ENCODE data around the gene COX19.

The COX19 gene

DNA sequence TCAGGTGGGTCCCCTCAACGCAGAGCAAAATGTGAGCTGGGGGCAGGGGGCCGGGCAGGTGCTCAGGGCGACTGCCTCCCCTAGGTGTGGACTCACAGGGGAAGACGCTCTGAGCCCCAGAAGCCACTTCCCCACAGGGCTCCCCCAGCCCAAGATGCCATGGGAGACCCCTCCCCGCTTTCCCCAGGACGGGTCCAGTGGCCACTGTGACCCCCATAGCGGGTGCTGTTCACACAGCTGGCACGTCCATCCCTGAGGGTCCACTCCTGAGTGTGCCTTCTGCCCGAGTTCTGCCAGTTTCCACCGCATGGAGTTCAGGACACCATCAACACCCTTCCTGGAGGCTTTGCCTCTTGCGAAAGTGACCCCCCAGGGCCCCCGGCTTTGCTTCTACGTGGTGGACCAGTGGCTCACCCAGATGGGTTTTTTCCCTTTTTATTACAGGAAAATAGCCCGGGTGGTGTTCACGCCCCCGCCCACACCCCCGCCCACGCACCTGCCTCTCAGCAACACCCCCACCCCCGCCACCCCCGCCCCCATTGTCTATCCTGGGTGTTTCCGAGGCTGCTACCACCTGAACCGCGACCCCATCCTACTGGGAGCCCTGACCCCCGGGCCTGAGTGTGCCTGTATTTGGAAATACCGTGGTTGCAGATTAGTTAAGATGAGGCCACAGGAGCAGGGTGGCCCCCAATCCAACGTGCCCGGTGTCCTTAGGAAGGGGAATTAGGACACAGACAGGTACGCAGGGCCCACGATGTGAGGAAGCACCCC is 52.8 kb downstream of the COX19 start:
- no peak for FAIRE-seq

DNA sequence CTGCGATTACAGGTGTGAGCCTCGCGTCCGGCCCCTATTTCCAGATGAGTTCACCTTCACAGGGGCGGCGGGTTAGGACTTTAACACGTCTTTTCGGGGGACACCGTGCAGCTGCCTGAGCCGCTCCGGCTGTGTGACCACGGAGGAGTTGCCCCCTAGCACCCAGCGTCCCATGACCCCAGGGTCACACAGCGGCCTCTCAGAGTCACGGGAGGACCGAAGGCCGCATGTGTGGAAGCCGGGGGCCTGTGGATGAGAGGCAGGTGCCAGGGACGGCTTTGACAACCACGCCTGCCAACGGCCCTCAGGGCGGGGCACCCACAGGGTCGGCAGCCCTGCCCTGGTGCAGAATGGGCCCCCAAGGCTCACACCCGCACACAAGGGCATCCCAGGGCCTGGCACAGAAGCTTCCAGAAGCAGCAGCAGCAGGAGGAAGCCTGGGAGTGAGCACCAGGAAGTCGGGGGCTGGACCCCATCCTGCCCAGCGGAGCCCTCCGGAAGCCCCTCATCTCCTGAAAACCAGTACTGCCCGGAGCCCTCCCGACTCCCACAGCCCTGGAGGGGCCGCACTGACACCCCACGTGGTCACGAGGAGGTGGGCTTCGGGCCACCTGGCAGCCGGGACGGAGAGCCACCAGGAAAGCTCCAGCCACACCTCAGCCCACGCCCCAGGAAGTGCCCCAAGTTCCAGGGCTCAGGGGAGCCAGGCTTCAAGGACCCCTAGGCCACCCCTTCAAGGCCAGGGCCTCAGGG is 53.6 kb downstream of the COX19 start:
- FAIRE-seq, result no peak

DNA sequence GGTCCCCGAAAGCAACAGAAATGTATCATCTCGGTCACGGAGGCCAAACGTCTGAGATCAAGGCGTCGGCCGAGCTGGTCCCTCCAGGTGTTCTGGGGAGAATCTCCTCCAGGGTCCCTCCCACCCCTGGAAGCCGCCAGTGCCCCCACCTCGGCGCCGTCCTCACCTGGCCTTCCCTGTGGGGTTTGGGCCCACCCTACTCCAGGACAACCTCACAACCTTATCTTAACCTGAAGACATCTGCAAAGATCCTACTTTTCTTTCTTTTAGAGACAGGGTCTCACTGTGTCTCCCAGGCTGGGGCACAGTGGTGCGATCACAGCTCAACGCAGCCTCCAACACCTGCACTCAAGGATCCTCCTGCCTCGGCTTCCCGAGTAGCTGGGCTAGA is 54.3 kb downstream of the COX19 start:
- no peak for FAIRE-seq

DNA sequence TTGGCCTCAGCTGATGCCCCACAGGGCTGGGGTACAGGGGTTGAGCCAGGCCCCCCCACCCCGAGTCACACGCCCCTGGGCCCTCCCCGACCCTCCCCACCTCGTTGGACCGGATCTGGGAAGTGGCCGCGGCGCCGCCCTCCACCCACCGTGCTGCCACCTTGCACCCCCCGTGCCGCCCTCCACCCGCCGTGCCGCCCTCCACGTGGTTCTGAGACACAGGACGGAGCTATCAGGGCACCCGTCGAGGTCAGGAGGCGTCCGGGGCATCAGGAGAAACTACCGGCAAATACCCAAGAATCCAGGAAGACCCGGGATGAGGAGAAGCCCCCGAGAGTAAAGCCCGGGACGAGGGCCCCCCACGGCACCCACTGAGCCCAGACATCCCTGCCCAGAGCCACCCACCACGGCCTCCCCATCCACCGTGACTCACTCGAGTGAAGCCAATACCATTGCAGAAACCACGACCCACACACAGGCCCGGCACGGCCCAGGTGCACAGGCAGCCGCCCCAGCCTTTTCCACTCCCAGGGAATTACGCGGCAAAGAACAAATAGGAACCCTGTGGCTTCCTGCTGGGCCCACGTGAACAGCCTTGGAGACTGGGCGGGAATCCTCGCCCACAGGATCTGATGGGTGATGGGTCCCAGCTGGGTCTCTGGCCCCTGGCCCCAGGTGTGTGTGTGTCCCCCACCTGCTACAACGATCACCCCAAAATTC is 54.8 kb downstream of the COX19 start:
- no peak for FAIRE-seq

DNA sequence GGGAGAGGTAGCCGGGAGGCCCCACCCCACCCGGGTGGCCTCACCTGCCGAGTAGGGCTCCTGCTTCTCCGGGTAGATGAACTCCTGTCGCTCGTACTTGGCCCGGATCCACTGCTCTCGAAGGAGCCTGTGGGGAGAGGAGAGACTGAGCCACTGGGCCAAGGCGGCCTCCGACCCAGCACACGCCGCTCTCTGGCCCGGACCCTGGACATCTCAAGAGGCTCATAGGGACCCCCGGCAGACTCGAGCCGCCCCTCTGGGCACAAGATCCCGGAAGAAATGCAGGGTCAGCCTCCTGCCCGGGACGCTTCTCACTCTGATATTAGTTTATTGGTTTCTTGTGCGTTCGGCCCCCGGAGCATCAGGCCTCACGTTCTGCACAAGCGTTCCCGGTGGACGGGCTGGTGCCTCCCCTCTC is 55.4 kb downstream of the COX19 start:
- no peak for FAIRE-seq

DNA sequence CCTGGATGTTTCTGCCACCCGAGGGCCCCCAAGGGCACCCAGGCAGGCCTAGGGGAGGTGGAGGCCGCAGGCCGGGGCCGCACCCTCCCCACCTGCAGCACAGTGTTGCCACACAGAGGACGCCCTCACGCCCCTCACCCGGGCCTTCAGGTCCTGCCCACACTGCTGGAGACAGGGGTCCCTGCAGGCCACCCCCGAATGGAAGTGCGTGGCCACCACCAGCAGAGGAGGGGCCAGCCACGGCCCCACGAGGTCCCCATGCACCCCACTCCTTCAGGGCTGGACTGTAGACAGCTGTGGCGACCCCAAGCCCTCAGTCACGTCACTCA is 56.3 kb downstream of the COX19 start:
- FAIRE-seq, result no peak

DNA sequence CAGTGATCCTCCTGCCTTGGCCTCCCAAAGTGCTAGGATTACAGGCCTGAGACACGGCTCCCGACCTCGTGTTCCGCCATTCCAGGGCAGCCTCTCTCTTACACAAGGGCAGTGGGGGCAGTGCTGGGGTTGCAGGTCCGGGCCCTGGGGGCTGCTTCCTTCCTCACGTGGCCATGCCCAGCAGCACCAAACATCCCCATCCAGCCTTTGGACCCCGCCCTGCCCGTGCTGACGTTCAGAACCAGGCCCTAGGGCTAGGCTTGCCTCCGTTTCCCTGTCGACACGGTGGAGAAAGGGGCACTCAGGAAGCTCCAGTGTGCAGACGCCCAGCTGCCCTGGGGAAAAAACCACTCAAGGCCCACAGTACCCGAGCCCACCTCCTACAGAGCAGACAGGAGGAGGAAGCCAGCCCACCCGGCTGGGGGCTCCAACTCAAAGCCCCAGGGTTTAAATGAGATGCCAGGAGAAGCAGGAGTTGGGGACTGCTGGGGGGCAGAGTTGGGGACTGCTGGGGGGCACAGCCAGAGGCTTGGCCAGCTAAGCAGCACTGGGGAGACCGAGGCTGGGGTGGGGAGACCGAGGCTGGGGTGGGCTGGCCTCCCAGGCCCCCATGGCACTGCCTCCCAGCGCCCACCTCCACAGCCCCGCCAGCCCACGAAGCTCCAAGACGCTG is 56.8 kb downstream of the COX19 start:
- FAIRE-seq, result no peak

DNA sequence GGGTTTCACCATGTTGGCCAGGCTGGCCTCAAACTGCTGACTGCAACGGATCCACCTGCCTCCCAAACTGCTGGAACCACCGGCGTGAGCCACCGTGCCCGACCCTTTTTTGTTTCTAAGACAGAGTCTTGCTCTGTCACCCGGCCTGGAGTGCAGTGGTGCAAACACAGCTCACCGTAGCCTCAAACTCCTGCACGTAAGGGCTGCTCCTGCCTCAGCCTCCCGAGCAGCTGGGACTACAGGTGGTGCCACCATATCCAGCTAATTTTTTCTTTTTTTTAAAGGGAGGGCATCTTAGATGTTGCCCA is 57.3 kb downstream of the COX19 start:
- FAIRE-seq, result no peak

DNA sequence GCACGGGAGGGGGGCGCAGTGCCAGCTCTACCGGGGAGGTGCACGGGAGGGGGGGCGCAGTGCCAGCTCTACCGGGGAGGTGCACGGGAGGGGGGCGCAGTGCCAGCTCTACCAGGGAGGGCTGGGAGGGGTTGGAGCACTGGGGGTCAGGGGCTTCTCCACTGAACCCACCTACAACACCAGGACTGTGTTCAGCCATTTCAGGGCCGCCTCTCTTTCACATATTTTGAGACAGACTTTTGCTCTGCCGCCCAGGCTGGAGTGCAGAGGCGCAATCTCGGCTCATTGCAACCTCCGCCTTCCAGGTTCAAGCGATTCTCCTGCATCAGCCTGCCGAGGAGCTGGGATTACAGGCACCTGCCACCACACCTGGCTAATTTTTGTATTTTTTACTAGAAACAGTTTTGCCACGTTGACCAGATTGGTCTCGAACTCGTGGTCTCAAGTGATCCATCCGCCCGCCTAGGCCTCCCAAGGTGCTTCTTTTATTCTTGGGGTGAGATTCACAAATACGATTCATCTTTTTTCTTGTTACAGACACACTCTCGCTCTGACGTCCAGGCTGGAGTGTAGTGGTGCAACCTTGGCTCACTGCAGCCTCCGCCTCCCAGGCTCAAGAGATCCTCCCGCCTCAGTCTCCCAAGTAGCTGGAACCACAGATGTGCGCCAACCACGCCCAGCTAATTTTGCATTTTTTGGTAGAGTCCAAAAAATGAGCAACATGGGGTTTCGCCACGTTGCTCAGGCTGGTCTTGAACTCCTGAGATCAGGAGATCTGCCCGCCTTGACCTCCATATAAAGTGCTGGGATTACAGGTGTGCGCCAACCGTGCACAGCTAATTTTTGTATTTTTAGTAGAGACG is 57.9 kb downstream of the COX19 start:
- FAIRE-seq, result no peak

DNA sequence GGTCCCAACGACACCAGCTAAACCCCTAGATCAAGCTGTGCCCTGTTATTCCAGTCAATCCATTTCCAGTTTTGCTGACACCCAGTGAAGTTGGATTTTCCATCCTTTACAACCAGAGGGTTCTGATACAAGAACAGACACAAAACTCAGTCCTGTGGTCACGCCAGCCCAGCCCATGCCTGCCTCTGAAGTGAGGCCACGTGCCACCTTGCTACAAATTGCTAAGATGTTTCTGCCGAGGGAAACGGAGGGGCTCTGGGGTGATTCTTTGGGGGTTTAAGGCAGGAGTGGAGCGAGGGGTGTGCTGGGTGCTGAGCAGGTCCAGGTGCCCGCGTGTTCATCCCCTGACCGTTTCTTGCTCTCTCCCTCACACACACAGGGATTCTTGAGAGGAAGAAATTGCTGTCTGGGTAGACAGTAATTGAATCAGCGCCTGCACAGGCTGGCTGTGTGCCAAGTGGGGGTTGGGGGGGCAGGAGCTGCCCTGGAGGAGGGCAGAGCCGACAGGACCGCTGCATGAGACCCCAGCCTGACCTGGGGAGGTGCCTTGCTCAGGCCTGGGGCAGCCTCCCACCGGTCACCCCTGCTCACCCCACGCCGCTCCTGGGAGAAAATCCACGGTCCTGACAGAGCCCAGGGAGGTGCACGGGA is 58.9 kb downstream of the COX19 start:
- no peak for FAIRE-seq

Data from A204.1 (cell line).